Measurements from ENCODE around the gene PCDH12. TPM values are rescaled to one million over a fixed set of nuclear protein-coding genes. Genes with fewer than 3 reads are reported as not detected.

Gene PCDH12
- polyA plus RNA-seq (2013, experiment 1 of 2): 0.06 TPM
- 0.07 TPM for polyA plus RNA-seq (2013, experiment 2 of 2)

DNA sequence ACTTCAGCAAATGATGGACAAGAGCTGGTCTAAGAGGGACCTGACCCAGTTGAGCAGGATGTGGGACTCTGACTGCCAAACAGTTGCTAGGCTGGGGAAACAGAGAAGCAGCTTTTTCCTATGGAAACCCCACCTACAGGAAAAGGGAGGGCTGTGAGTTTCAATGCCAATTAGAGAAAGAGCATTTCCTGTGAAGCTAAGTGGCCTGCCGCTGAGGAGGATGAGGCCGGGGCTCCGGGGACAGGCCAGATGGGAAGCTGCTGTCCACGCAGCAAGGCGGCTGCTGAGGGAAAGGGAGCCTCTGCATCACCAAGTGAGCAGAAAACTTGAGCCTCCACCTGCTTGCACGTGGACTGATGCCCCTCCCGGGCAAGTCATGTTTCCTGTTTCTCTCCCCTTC lies at the start of gene PCDH12:
Gene PCDH12, minus strand, starts transcription at position 90 of the 400 bp plus-strand sequence. CDS start 351 bp downstream, outside the sequence.
- H3K4me1 ChIP-seq (ENCODE audit: control insufficient read depth, low read depth, low read length): no peaks in the 10 kb centered on the region
- no peak within 1 kb of the TSS for H3K4me2 ChIP-seq (ENCODE audit: low read length)
- H3K4ac ChIP-seq (ENCODE audit: low read depth, low read length): no peak within 1 kb of the TSS
- no peaks in the 10 kb centered on the region for H3K27me3 ChIP-seq (ENCODE audit: insufficient read depth, low read length, poor library complexity)
- no peaks in the 10 kb centered on the region for H3K79me2 ChIP-seq (ENCODE audit: control insufficient read depth, insufficient read depth, low read length)
- no peak within 1 kb of the TSS for H3K27ac ChIP-seq (ENCODE audit: low read depth, low read length)
- no peak within 1 kb of the TSS for H2BK15ac ChIP-seq (replicated peaks; ENCODE audit: low read depth)
- no peak within 1 kb of the TSS for H3K9ac ChIP-seq (ENCODE audit: low read length)
- WGBS (ENCODE audit: extremely low coverage, insufficient coverage, low lambda C conversion rate): no CpG with 5 or more reads among the region's 7 CpGs
- no peak within 1 kb of the TSS for H3K4me3 ChIP-seq (ENCODE audit: low read length)
- no peak within 1 kb of the TSS for H2AK5ac ChIP-seq (ENCODE audit: low read length)
- no peak within 1 kb of the TSS for H2BK5ac ChIP-seq (ENCODE audit: low read length)
- peak; percentile 67 for DNase-seq
- peak within 1 kb of the TSS; percentile 16 for H3K23ac ChIP-seq (ENCODE audit: low read length)
- H2BK120ac ChIP-seq (ENCODE audit: low read depth, low read length): no peak within 1 kb of the TSS
- no peak within 1 kb of the TSS for H4K8ac ChIP-seq (ENCODE audit: low read depth, low read length)
- H3K56ac ChIP-seq (ENCODE audit: low read length): peak within 1 kb of the TSS; percentile 12
- no peak within 1 kb of the TSS for H4K5ac ChIP-seq (ENCODE audit: low read length)
- H3K79me1 ChIP-seq (ENCODE audit: low read length): no peaks in the 10 kb centered on the region
- H3K36me3 ChIP-seq (ENCODE audit: control insufficient read depth, insufficient read depth, low read length): no peaks in the 10 kb centered on the region
- no peak within 1 kb of the TSS for H3K18ac ChIP-seq (ENCODE audit: low read length)

DNA sequence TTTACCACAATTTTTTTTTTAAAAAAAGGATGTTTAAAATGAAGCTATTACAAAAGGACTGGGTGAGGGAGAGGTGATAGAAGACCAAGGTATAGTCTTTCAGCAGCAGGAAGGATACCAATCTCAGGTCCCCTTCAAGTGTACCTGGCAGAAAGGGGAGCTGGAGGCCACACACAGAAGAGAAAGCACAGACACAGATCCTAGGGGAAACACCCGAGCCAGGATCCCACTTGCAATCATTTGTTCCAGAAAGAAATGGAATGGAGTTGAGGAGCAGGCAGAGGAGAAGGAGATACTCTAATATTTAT lies 49.2 kb upstream of the PCDH12 start:
- no peak overlapping the region for H3K27ac ChIP-seq (ENCODE audit: low read depth, low read length)
- H2BK120ac ChIP-seq (ENCODE audit: low read depth, low read length): no peak overlapping the region
- H2BK15ac ChIP-seq (replicated peaks; ENCODE audit: low read depth): no peak overlapping the region
- H3K18ac ChIP-seq (ENCODE audit: low read length): no peak overlapping the region
- H3K4me2 ChIP-seq (ENCODE audit: low read length): no peak overlapping the region
- WGBS (ENCODE audit: extremely low coverage, insufficient coverage, low lambda C conversion rate): no CpG with 5 or more reads among the region's 1 CpG
- H3K79me2 ChIP-seq (ENCODE audit: control insufficient read depth, insufficient read depth, low read length): no peaks in the 10 kb centered on the region
- peaks cover 5% of the 10 kb centered on the region for H3K36me3 ChIP-seq (ENCODE audit: control insufficient read depth, insufficient read depth, low read length)
- no peak overlapping the region for H2AK5ac ChIP-seq (ENCODE audit: low read length)
- no peak overlapping the region for H4K5ac ChIP-seq (ENCODE audit: low read length)
- DNase-seq: no peak
- H3K56ac ChIP-seq (ENCODE audit: low read length): no peak overlapping the region
- H4K8ac ChIP-seq (ENCODE audit: low read depth, low read length): no peak overlapping the region
- H3K4me3 ChIP-seq (ENCODE audit: low read length): no peak overlapping the region
- no peaks in the 10 kb centered on the region for H3K4me1 ChIP-seq (ENCODE audit: control insufficient read depth, low read depth, low read length)
- H2BK5ac ChIP-seq (ENCODE audit: low read length): no peak overlapping the region
- H3K23ac ChIP-seq (ENCODE audit: low read length): no peak overlapping the region
- H3K4ac ChIP-seq (ENCODE audit: low read depth, low read length): no peak overlapping the region
- no peak overlapping the region for H3K9ac ChIP-seq (ENCODE audit: low read length)
- no peaks in the 10 kb centered on the region for H3K27me3 ChIP-seq (ENCODE audit: insufficient read depth, low read length, poor library complexity)
- no peaks in the 10 kb centered on the region for H3K79me1 ChIP-seq (ENCODE audit: low read length)

DNA sequence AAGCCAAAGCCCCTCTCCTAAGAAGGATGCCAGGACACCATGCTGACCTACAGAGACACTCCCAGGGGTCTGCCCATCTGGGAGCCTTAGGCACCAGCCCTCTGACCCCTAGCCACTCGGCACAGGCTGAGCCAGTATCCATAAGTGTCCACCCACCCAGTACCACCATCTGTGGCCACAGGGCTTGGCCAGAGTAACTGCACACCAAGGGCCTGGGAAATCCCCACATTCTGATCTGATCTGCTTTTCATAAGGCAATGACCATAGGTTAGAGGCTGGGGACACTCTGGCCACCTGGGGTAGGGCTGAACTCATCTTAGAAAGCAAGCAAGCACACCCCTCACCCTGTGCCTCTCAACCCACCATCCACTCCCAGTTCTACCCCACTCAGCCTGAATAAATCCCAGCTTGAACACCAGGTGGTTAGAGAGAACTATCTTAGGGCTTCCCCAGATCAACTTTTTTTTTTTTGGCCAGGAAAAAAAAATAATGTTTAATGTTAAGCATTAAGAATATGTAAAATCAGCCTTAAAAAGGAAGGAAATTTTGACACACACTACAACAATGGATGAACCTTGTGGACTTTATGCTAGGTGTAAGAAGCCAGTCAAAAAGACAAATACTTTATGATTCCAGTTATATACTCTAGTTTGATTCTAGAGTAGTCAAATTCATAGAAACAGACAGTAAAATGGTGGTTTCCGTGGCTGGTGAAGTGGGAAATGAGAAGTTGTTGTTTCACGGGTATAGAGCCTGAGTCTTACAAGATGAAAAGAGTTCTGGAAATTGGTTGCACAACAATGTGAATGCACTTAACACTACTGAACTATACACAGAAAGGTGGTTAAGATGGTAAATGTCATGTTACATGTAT lies 48.6 kb upstream of the PCDH12 start:
- Histone ChIP-seq H3K79me2 (ENCODE audit: control insufficient read depth, insufficient read depth, low read length) (no peaks in the 10 kb centered on the region), H3K23ac (ENCODE audit: low read length) (no peak overlapping the region), H2BK15ac (replicated peaks; ENCODE audit: low read depth) (no peak overlapping the region), H3K36me3 (ENCODE audit: control insufficient read depth, insufficient read depth, low read length) (peaks cover 5% of the 10 kb centered on the region), H3K27me3 (ENCODE audit: insufficient read depth, low read length, poor library complexity) (no peaks in the 10 kb centered on the region), H2BK5ac (ENCODE audit: low read length) (no peak overlapping the region), H4K8ac (ENCODE audit: low read depth, low read length) (no peak overlapping the region), H3K27ac (ENCODE audit: low read depth, low read length) (no peak overlapping the region), H3K79me1 (ENCODE audit: low read length) (no peaks in the 10 kb centered on the region), H3K4ac (ENCODE audit: low read depth, low read length) (no peak overlapping the region), H3K56ac (ENCODE audit: low read length) (no peak overlapping the region), H3K4me2 (ENCODE audit: low read length) (no peak overlapping the region), H3K9ac (ENCODE audit: low read length) (no peak overlapping the region), H3K4me3 (ENCODE audit: low read length) (no peak overlapping the region), H2BK120ac (ENCODE audit: low read depth, low read length) (no peak overlapping the region), H4K5ac (ENCODE audit: low read length) (no peak overlapping the region), H2AK5ac (ENCODE audit: low read length) (no peak overlapping the region), H3K4me1 (ENCODE audit: control insufficient read depth, low read depth, low read length) (no peaks in the 10 kb centered on the region), H3K18ac (ENCODE audit: low read length) (no peak overlapping the region)
- no CpG with 5 or more reads among the region's 3 CpGs for whole genome bisulfite sequencing (ENCODE audit: extremely low coverage, insufficient coverage, low lambda C conversion rate)
- DNase-seq: no peak

DNA sequence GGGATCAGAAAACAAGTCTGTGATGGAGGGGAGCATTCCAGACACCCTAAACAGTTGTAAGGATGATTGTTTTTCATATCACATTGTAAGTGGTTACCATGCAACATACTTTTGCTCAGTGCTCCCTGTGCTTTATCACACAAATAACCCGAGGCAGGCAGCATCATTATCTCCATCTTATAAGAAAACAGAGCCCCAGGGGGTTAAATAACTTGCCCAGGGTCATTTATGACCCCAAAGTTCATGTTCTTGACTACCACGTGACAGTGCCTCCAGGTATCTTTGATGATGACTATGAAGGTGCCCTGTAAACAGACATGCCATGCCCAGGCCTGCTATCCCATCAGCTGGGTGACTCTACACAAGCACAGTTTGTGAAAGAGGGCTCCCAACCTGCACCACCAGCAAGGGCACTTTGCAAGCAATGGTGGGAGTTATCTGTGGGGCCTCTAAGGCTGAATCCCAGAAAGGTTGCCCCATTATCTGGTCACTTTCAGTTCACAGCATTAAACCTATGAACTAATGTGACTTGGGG lies 45.3 kb upstream of the PCDH12 start:
- Histone ChIP-seq H3K23ac (ENCODE audit: low read length) (no peak overlapping the region), H3K27ac (ENCODE audit: low read depth, low read length) (no peak overlapping the region), H3K36me3 (ENCODE audit: control insufficient read depth, insufficient read depth, low read length) (peaks cover 8% of the 10 kb centered on the region), H3K56ac (ENCODE audit: low read length) (no peak overlapping the region), H3K9ac (ENCODE audit: low read length) (no peak overlapping the region), H3K4ac (ENCODE audit: low read depth, low read length) (no peak overlapping the region), H2BK5ac (ENCODE audit: low read length) (no peak overlapping the region), H4K8ac (ENCODE audit: low read depth, low read length) (no peak overlapping the region), H3K18ac (ENCODE audit: low read length) (no peak overlapping the region), H3K4me3 (ENCODE audit: low read length) (no peak overlapping the region), H2BK120ac (ENCODE audit: low read depth, low read length) (no peak overlapping the region), H3K79me1 (ENCODE audit: low read length) (no peaks in the 10 kb centered on the region), H2BK15ac (replicated peaks; ENCODE audit: low read depth) (no peak overlapping the region), H2AK5ac (ENCODE audit: low read length) (no peak overlapping the region), H4K5ac (ENCODE audit: low read length) (no peak overlapping the region), H3K79me2 (ENCODE audit: control insufficient read depth, insufficient read depth, low read length) (no peaks in the 10 kb centered on the region), H3K4me2 (ENCODE audit: low read length) (no peak overlapping the region), H3K27me3 (ENCODE audit: insufficient read depth, low read length, poor library complexity) (no peaks in the 10 kb centered on the region), H3K4me1 (ENCODE audit: control insufficient read depth, low read depth, low read length) (no peaks in the 10 kb centered on the region)
- no CpG with 5 or more reads among the region's 2 CpGs for WGBS (ENCODE audit: extremely low coverage, insufficient coverage, low lambda C conversion rate)
- DNase-seq: no peak

DNA sequence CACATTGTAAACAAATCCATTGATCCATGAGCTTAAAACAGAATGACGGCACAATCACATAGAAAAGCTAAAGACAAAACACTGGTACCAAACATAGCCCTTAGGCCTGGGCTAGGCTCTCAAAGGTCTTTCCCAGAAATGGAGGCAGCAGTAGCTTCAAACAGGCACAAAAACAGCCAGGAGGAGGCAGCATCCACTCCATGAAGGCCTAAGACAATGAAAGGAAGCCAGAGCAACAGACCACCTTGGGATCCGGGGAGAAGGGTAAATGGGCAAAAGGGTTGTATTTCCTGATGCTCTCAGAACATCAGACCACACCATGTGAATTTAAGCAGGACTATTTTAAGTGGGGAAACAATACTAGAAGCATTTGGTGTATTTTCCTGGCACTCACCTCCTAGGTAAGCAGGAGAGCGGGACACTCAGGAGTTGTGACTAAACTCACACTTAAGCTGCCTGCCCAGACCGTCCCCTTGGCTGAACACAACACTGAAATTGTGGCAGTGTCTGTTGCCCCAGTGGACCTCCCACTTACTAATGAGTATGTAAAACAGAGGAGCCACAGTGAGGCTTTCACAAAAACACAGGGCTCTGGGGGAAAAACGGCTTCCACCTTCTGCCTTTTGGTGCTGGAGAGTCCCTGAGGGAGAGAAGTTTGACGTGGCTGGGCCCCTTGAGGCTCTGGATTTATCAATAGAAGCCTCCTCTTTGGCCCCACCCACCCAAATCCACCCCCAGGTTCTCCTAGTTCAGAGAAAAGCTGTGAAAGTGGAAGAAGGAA lies 42.9 kb upstream of the PCDH12 start:
- no peak overlapping the region for H4K8ac ChIP-seq (ENCODE audit: low read depth, low read length)
- WGBS (ENCODE audit: extremely low coverage, insufficient coverage, low lambda C conversion rate): no CpG with 5 or more reads among the region's 6 CpGs
- no peaks in the 10 kb centered on the region for H3K79me2 ChIP-seq (ENCODE audit: control insufficient read depth, insufficient read depth, low read length)
- no peaks in the 10 kb centered on the region for H3K27me3 ChIP-seq (ENCODE audit: insufficient read depth, low read length, poor library complexity)
- H3K4me2 ChIP-seq (ENCODE audit: low read length): no peak overlapping the region
- H2BK120ac ChIP-seq (ENCODE audit: low read depth, low read length): no peak overlapping the region
- no peak overlapping the region for H3K9ac ChIP-seq (ENCODE audit: low read length)
- H4K5ac ChIP-seq (ENCODE audit: low read length): no peak overlapping the region
- no peaks in the 10 kb centered on the region for H3K79me1 ChIP-seq (ENCODE audit: low read length)
- no peak overlapping the region for H2BK15ac ChIP-seq (replicated peaks; ENCODE audit: low read depth)
- H3K4ac ChIP-seq (ENCODE audit: low read depth, low read length): no peak overlapping the region
- H3K27ac ChIP-seq (ENCODE audit: low read depth, low read length): no peak overlapping the region
- H3K18ac ChIP-seq (ENCODE audit: low read length): no peak overlapping the region
- H2AK5ac ChIP-seq (ENCODE audit: low read length): no peak overlapping the region
- no peak overlapping the region for H3K4me3 ChIP-seq (ENCODE audit: low read length)
- no peak overlapping the region for H3K56ac ChIP-seq (ENCODE audit: low read length)
- H3K23ac ChIP-seq (ENCODE audit: low read length): no peak overlapping the region
- no peak overlapping the region for H2BK5ac ChIP-seq (ENCODE audit: low read length)
- peaks cover 8% of the 10 kb centered on the region for H3K36me3 ChIP-seq (ENCODE audit: control insufficient read depth, insufficient read depth, low read length)
- H3K4me1 ChIP-seq (ENCODE audit: control insufficient read depth, low read depth, low read length): no peaks in the 10 kb centered on the region
- DNase-seq: peak; percentile 69
